T-helper 1 cell treated with Interleukin-12 subunit alpha and Interleukin-12 subunit beta and Interleukin-4 antibody, amounts not matched to agents 30 μg/mL and 1 μg/mL, for 36 hours (primary cell): ENCODE data around the gene KIF26A.
"Not testable (repeated sequence)": the region's sequence is repeated elsewhere in the genome, so short reads cannot be mapped to it uniquely, and the experiment has no call there.

Source experiments
- H3K27ac Mint-ChIP-seq: one replicate; pipeline ENCODE4 v1.8.0; 2021; ENCODE audit warnings: mild to moderate bottlenecking, mixed read lengths
- H3K27me3 Mint-ChIP-seq: one replicate; pipeline ENCODE4 v1.8.0; 2021; ENCODE audit warnings: low read depth, mixed read lengths
- H3K36me3 Mint-ChIP-seq: one replicate; pipeline ENCODE4 v1.8.0; 2021; ENCODE audit warnings: low read depth, mixed read lengths
- H3K4me1 Mint-ChIP-seq: one replicate; pipeline ENCODE4 v1.8.0; 2021; ENCODE audit warnings: low read depth, mixed read lengths
- H3K4me3 Mint-ChIP-seq: one replicate; pipeline ENCODE4 v1.8.0; 2021; ENCODE audit warnings: mild to moderate bottlenecking, moderate library complexity, mixed read lengths
- H3K9me3 Mint-ChIP-seq: one replicate; pipeline ENCODE4 v1.8.0; 2021; ENCODE audit warnings: mixed read lengths

KIF26A gene

DNA sequence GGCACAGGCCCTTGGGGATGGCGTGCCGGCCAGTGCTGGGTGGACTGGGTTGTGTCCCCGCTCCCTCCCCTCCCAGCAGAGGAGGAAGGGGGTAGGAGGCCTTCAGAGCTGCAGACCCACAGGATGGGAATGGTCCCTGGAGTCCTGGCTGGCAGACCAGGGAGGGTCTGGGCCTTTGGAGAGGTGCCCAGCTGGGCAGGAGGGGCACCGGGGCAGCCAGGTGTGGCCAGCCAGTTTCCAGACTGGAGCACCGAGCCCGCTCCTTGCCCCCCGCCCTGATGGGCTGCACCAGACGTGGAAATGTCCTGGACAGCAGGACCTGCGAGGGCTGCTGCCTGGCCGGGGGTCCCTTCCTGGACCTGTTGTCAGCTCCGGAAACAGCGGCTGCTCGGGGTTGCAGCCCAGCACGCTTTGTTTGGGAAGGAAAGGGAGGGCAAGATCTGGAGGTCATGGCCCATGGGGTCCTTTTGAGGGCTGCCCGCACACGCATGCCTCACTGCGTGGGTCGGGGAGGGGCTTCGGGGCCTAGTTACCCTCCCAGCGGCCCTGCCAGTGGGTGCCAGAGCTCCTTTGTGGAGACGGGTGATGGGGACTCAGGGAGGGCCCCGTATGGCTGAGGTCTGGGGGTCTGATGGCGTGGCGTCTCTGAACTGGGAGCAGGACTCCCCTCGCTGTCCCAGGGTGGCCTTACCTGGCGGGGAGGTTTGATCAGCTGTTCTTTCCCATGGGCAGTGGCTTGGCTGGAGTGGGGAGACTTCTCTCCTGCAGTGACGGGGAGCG lies 9.1 kb downstream of the KIF26A start:
- no peaks in the 10 kb centered on the region for H3K9me3 Mint-ChIP-seq
- H3K36me3 Mint-ChIP-seq, result no peaks in the 10 kb centered on the region
- H3K27ac Mint-ChIP-seq, result no peak overlapping the region
- no peaks in the 10 kb centered on the region for H3K27me3 Mint-ChIP-seq
- no peak overlapping the region for H3K4me3 Mint-ChIP-seq
- H3K4me1 Mint-ChIP-seq, result no peaks in the 10 kb centered on the region

DNA sequence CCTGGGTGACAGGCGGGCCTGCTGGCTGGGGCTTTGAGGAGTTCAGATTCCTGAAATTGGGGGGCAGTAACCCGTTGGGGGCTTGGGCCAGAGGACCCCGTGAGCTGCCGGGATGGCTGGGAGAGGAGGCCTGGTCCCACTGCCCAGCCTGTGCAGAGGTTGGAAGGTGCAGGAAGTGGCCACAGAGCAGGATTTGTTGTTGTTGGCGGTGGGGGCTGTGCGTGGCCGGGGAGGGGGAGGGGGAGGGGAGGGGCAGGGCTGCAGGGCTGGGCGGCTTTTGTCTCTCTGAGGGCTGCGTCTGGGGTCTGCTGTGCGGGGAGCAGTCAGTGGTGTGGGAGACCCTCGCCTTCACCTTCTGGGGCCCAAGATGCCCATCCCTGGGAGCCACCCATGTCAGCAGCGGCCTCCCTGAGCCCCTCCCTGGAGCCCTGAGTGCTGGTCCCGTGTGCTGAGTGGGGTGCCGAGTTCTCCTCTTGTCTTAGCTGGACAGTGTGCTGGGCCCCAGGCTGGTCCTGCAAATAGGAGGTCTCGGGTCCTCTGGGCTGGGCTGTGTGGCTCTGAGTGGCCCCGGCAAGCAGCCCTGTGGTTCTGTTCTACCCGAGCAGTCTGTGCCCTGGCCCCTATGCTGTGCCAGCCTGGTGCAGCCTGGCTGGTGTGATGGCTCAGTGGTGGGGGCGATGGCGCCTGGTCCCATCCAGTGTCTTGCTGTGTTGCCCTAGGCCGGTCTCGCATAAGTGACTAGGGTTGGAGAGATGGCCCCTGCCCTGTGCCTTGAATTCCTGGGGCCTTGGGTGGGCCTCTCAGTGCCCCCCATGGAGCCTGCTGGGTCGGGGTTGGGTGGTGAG lies 10.3 kb downstream of the KIF26A start:
- Mint-ChIP-seq H3K4me1 (no peaks in the 10 kb centered on the region), H3K27me3 (no peaks in the 10 kb centered on the region), H3K36me3 (no peaks in the 10 kb centered on the region), H3K27ac (no peak overlapping the region), H3K4me3 (no peak overlapping the region), H3K9me3 (no peaks in the 10 kb centered on the region)

DNA sequence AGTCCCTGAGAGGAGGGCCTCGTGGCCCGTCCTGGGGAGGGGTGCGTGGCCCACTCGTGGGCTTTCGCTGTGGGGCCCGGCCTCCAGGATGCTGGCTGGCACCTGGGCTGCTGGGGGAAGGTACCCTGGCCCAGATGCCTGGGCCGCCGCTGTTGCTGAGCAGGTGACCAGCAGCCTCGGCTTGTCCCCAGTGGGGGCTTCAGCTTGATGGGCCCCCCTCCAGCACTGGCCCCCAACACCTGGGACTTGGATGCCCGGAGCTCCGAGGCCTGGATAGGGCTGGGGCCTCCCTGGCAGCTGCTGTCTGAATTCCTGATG lies 10.8 kb downstream of the KIF26A start:
- no peak overlapping the region for H3K27ac Mint-ChIP-seq
- no peaks in the 10 kb centered on the region for H3K9me3 Mint-ChIP-seq
- no peaks in the 10 kb centered on the region for H3K4me1 Mint-ChIP-seq
- H3K4me3 Mint-ChIP-seq, result no peak overlapping the region
- no peaks in the 10 kb centered on the region for H3K27me3 Mint-ChIP-seq
- H3K36me3 Mint-ChIP-seq, result no peaks in the 10 kb centered on the region

DNA sequence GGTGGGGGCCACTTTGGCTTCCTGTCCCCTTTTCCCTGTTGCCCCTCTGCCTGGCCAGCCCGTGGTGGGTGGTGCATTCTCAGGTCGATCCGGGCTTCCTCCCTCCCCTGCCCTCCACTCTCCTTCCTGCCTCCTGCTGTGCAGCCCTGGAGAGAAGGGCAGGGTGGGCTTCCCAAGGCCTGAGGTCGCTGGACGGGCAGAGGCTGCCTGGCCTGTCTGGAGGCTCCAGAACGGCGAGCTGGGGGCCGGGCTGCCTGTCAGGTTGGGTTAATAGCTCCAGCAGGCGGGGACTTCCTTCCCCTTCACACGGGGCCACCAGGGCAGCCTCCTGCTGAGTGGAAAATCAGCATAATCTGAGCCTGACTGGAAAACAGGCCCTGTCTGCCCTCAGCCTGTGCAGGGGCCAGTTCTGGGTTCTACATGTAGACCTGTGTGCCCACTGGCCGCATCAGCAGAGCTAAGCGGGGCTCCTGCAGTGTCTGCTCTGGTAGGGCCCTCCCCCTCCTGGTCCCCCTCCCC lies 11.3 kb downstream of the KIF26A start:
- no peaks in the 10 kb centered on the region for H3K9me3 Mint-ChIP-seq
- no peaks in the 10 kb centered on the region for H3K4me1 Mint-ChIP-seq

DNA sequence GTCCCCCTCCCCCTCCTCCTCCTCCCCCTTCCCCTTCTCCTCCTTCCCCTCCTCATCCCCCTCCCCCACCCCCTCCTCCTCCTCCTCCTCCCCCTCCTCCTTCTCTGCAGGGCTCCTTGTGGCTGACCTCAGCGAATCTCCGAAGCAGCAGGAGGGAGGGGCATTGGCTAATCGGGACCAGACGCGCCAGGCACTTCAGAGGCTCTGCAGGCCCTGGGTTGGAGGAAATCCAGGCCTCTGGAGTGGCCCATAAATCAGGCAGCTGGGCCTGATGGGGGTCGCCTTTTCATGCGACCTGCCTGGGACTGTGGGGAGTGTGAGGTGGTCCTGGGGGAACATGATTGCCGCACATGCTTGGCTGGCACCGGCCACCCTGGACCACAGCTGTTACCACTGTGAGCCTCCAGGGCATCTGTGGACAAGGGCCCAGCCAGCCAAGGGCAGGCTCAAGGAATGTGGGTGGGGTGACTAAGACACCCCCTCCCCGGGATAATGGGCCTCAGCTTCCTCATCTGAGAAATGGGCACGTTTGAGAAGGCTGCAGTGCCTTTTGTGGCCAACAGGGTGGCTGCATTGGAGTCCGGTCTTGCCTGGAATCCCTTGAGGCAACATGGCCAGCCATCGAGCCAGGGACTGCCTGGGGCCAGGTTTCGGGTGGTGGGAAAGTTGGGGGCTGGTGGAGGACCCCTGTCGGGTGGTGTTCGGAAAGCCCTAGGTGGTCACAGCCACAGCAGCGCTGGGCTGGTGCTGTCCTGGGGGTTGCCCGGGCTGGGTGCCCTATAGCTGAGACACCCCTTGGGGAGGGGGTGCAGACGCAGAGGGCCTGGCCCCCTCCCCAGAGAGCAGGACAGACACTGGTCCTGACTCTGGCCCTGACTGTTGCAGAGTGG lies 12.0 kb downstream of the KIF26A start:
- Mint-ChIP-seq H3K27ac (no peak overlapping the region), H3K4me1 (no peaks in the 10 kb centered on the region), H3K36me3 (no peaks in the 10 kb centered on the region), H3K27me3 (no peaks in the 10 kb centered on the region), H3K9me3 (no peaks in the 10 kb centered on the region), H3K4me3 (no peak overlapping the region)

More for the DNA sequence above, 11.3 kb downstream of the KIF26A start:
- Mint-ChIP-seq H3K4me3 (no peak overlapping the region), H3K27ac (no peak overlapping the region), H3K36me3 (no peaks in the 10 kb centered on the region), H3K27me3 (no peaks in the 10 kb centered on the region)

DNA sequence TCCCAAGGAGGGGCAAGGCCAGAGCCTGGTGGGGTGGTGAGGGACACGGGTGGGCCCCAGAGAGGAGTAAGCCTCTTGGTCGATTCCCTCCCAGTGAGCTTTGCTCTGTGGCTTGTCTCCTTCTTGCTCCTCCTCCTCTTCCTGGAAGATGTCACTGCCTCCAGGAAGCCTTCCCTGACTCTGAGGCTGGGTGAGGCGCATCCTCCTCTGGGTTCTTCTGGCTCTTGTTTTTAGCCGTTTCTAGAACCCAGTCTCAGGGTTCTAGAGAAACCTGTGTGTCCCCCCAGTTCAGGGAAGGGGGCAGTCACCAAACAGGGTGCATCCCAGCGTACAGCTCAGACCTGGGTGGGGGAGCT lies 12.6 kb downstream of the KIF26A start:
- Mint-ChIP-seq H3K9me3 (no peaks in the 10 kb centered on the region), H3K4me3 (no peak overlapping the region), H3K4me1 (no peaks in the 10 kb centered on the region), H3K27ac (no peak overlapping the region), H3K27me3 (no peaks in the 10 kb centered on the region), H3K36me3 (no peaks in the 10 kb centered on the region)

DNA sequence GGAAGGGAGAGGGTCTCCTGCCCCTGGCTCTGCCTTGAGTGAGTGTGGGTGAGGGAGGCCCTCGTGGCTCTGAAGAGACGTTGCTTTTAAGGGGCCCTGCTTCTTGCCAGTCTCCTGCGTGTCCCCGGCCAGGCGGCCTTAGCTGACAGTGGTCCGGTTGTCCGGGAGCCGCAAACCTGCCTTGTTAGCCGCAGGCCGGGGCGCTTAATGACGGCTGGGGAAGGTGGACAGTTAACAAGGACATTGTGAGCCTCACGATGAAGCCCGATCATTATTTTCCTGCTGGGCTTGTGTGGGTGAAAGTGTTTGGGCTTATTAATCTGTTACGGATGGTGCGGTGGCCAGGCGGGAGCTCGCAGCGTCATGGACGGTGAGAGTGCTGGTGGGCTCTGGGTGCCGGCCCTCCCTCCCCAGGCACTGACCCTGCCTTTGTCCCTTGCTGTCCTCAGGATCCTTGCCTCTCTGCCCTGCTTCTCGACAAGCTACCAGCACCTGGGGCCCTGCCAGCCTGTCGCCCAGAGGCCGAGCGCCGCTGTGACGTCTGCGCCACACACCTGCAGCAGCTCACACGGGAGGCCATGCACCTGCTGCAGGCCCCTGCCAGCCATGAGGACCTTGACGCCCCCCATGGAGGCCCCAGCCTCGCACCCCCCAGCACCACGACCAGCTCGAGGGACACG lies 13.3 kb downstream of the KIF26A start:
- no peaks in the 10 kb centered on the region for H3K9me3 Mint-ChIP-seq

DNA sequence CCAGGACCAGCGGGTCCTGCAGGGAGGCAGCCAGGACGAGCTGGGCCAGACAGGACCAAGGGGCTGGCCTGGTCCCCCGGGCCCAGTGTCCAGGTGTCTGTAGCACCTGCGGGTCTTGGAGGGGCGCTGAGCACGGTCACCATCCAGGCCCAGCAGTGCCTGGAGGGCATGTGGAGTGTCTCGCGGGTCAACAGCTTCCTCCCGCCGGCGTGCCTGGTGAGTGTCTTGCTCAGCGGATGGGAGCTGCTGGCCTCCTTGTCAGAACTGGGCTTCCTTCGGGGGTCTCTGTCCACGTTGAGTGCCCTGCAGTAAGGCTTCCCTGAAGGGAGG lies 13.8 kb downstream of the KIF26A start:
- Mint-ChIP-seq H3K36me3 (no peaks in the 10 kb centered on the region), H3K4me3 (no peak overlapping the region), H3K9me3 (no peaks in the 10 kb centered on the region), H3K27me3 (no peaks in the 10 kb centered on the region), H3K4me1 (no peaks in the 10 kb centered on the region), H3K27ac (no peak overlapping the region)

More for the DNA sequence above, 13.3 kb downstream of the KIF26A start:
- Mint-ChIP-seq H3K27ac (no peak overlapping the region), H3K36me3 (no peaks in the 10 kb centered on the region), H3K4me1 (no peaks in the 10 kb centered on the region), H3K27me3 (no peaks in the 10 kb centered on the region), H3K4me3 (no peak overlapping the region)

DNA sequence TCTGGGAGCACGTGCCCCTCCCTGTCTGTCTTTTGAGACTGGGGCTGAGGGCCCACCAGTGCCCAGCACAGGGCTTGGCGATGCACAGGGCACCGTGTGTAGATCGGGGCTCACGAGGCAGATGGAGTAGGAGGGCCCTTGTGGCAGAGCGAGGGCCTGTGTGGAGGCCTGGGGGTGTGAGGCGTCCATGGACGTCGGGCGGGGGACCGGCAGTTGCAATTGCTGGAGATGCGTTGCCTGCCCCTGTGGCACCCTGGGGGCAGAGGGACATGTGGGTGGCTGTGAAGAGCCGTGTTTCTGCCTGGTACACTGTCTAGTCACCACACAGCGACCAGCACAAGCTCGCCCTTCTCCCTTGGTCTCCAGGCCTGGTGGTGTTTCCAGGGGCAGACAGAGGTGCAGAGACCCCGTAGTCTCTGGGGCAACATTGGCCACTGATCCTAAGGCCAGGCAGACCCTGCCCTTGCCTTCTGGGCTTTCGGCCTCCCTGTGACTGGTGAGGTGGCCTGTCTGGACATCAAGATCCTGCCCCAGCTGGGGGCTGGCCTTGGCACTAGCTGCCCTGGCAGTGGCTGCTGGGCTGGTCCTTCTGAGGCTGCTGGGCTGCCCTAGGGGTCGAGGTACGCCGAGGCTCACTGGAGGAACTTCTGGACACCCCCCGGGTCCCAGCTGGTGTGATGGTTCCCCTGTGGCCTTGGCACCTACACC lies 14.5 kb downstream of the KIF26A start:
- H3K27me3 Mint-ChIP-seq, result no peaks in the 10 kb centered on the region
- H3K36me3 Mint-ChIP-seq, result no peaks in the 10 kb centered on the region
- H3K4me3 Mint-ChIP-seq, result no peak overlapping the region
- H3K27ac Mint-ChIP-seq, result no peak overlapping the region
- no peaks in the 10 kb centered on the region for H3K4me1 Mint-ChIP-seq
- no peaks in the 10 kb centered on the region for H3K9me3 Mint-ChIP-seq

DNA sequence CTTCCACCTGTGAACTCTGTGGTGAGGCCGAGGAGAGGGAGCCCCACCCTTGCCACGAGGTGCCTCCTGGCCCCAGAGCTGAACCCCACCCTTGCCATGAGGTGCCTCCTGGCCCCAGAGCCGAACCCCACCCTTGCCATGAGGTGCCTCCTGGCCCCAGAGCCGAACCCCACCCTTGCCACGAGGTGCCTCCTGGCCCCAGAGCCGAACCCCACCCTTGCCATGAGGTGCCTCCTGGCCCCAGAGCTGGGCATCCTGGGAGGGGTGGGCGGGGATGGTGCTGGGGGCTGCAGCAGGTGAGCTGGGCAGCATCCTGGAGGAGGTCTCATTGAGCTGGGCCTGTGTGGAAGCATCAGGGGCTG lies 15.0 kb downstream of the KIF26A start:
- not testable (repeated sequence) for H3K27me3 Mint-ChIP-seq, H3K36me3 Mint-ChIP-seq, H3K4me3 Mint-ChIP-seq, H3K4me1 Mint-ChIP-seq, H3K27ac Mint-ChIP-seq, H3K9me3 Mint-ChIP-seq

DNA sequence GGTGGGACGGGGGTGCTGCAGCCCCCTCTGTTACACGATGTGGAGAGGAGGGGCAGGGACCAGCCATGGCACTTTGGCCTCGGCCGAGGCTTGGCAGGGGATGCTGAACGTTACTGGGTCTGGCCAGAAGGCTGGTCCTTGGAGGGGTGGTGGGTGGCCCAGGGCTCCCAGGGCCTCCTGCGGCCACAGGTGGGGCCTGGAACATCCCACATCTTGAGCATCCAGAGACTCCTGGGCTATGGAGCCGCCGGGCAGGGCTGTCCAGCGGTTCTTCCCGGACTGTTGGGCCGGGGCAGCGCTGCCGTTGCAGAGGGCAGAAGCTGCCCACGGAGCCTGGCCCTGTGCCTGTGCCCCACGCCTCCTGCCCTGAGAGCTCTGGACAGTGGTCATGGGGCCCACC lies 15.9 kb downstream of the KIF26A start:
- no peaks in the 10 kb centered on the region for H3K27me3 Mint-ChIP-seq
- H3K9me3 Mint-ChIP-seq, result no peaks in the 10 kb centered on the region
- H3K4me3 Mint-ChIP-seq, result no peak overlapping the region
- H3K4me1 Mint-ChIP-seq, result no peaks in the 10 kb centered on the region
- no peaks in the 10 kb centered on the region for H3K36me3 Mint-ChIP-seq
- H3K27ac Mint-ChIP-seq, result no peak overlapping the region

DNA sequence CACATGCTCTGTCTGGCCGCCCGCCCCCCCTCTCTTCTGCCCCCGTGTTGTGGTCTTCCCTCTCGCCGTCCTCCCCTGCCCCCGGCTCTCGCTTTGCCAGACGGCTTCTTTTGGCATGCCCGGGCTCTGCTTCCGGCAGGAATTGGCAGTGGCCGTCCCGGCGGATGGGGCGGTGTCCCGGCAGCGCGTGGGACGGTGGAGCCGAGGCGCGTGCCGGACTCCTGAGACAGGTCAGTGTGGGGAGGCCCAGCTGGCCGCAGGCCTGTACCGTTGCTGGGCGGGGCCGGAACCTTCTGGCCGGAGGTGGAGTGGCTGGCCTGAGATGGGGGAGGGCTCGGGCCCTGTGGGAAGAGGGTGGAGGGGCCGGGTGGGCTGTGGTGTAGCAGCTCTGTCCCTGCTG lies 17.1 kb downstream of the KIF26A start:
- H3K4me1 Mint-ChIP-seq, result no peaks in the 10 kb centered on the region
- no peak overlapping the region for H3K27ac Mint-ChIP-seq
- no peaks in the 10 kb centered on the region for H3K36me3 Mint-ChIP-seq
- H3K27me3 Mint-ChIP-seq, result no peaks in the 10 kb centered on the region
- H3K9me3 Mint-ChIP-seq, result no peaks in the 10 kb centered on the region
- no peak overlapping the region for H3K4me3 Mint-ChIP-seq

DNA sequence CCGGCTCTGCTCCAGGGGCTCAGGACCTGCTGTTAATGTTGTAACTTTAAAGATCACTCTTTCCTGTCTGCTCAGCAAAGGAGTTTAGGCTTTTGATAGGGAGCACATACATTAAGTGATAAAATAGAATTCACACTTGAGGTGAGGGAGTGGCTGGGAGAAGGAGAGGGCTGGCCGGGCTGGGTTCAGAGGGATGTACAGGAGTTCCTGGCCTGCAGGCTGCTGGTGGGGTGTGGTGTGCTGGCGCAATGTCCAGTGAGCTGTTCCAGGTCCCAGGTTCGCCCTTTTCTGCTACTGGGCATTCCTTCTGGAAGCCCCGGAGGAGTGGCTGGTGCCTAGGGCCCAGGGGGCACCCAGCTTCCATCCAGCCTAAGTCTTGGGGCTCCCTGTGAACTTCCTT lies 17.8 kb downstream of the KIF26A start:
- Mint-ChIP-seq H3K27me3 (no peaks in the 10 kb centered on the region), H3K4me1 (no peaks in the 10 kb centered on the region), H3K9me3 (no peaks in the 10 kb centered on the region), H3K4me3 (no peak overlapping the region), H3K27ac (no peak overlapping the region), H3K36me3 (no peaks in the 10 kb centered on the region)
